Mucosa of gallbladder (tissue), 1 donor: ENCODE measurements around the gene FLNA. TPM values are rescaled to one million over a fixed set of nuclear protein-coding genes. Genes with fewer than 3 reads are reported as not detected.
"Not testable (repeated sequence)": the region's sequence is repeated elsewhere in the genome, so short reads cannot be mapped to it uniquely, and the experiment has no call there.

ENCODE experiments used
- DNase-seq: peaks from one replicate; pipeline ENCODE4 v3.0.0-alpha.2; 2020; ENCODE audit warnings: low spot score
- total RNA-seq: library from RNA; stranded (reverse); gene quantifications from one replicate; pipeline ENCODE4 v1.2.1, GENCODE V29; 2021
- donor health status: DM: no; HTN: no; CAD: no.

Gene FLNA
- total RNA-seq, 1 donor from 2014 or later: 2,367 TPM

- DNase-seq: no peak
These were observed 25.3 kb upstream of the FLNA start for GRCh38 chrX:154399527-154400368.

- peak; percentile 88 for DNase-seq
These were observed 24.5 kb upstream of the FLNA start for GRCh38 chrX:154398668-154399526.

GRCh38 chrX:154397888-154398667, 23.6 kb upstream of the FLNA start, which contains the start of gene RPL10:
Gene RPL10, plus strand, starts transcription at chrX:154398377. Its CDS starts 143 bp downstream, at chrX:154398520.
- peak; percentile 96 for DNase-seq

- peak; percentile 52 for DNase-seq
These were observed 22.8 kb upstream of the FLNA start for GRCh38 chrX:154396973-154397887.

GRCh38 chrX:154396363-154396762, 21.9 kb upstream of the FLNA start:
- not testable (repeated sequence) for DNase-seq

GRCh38 chrX:154389812-154390747, 15.6 kb upstream of the FLNA start:
- not testable (repeated sequence) for DNase-seq

GRCh38 chrX:154388649-154389048, 14.2 kb upstream of the FLNA start:
- DNase-seq: not testable (repeated sequence)

- DNase-seq: not testable (repeated sequence)
These were observed 13.7 kb upstream of the FLNA start for GRCh38 chrX:154388094-154388493.

GRCh38 chrX:154384284-154384892, 10.0 kb upstream of the FLNA start:
- DNase-seq: no peak

- no peak for DNase-seq
These were observed 9.2 kb upstream of the FLNA start for GRCh38 chrX:154383359-154384283.

- DNase-seq: no peak
These were observed 8.1 kb upstream of the FLNA start for GRCh38 chrX:154382483-154383069.

GRCh38 chrX:154381271-154381670, 6.8 kb upstream of the FLNA start:
- DNase-seq: no peak

- DNase-seq: no peak
These were observed 6.4 kb upstream of the FLNA start for GRCh38 chrX:154380787-154381186.

GRCh38 chrX:154380153-154380552, 5.7 kb upstream of the FLNA start:
- DNase-seq: no peak

GRCh38 chrX:154379569-154379951, 5.1 kb upstream of the FLNA start:
- no peak for DNase-seq

- DNase-seq: peak; percentile 97
These were observed 4.5 kb upstream of the FLNA start, which contains the start of gene EMD for GRCh38 chrX:154378799-154379568. Gene EMD, plus strand, starts transcription at chrX:154379295. Its CDS starts 190 bp downstream, at chrX:154379485.
